ENCODE data around the gene SIM1. TPM values are rescaled to one million over a fixed set of nuclear protein-coding genes. Genes with fewer than 3 reads are reported as not detected.

SIM1 gene
- total and polyA plus RNA-seq, 4 donors: under 0.01 TPM; not detected in 3

- no peak for TF ChIP-seq RXRA (IDR thresholded peaks at IDR 0.05)
- TF ChIP-seq JUND (IDR thresholded peaks at IDR 0.05): no peak
- TF ChIP-seq HNF4A (conservative IDR thresholded peaks at IDR 0.05): no peak
- no peak for TF ChIP-seq YY1 (IDR thresholded peaks at IDR 0.05)
- TF ChIP-seq FOXA2 (IDR thresholded peaks at IDR 0.05): no peak
Measured at GRCh38 chr6:100469101-100469859, 4.6 kb upstream of the SIM1 start (continued).

- 26% methylated on average over 6 of the region's 6 CpGs for WGBS
- peaks cover 0 to 18% (median 5%) of the 10 kb centered on the region in 4 donors for H3K9me3 ChIP-seq (ENCODE audit: control insufficient read depth in 4 of 4, low read length in 3 of 4)
- H3K27me3 ChIP-seq (ENCODE audit: control insufficient read depth in 4 of 4, insufficient read depth in 4 of 4, low read length in 3 of 4): peaks cover 15 to 51% (median 21%) of the 10 kb centered on the region in 4 donors
- H3K36me3 ChIP-seq (ENCODE audit: control insufficient read depth in 4 of 4, insufficient read depth in 3 of 4, low read depth in 1 of 4, low read length in 3 of 4): no peaks in the 10 kb centered on the region
- no peak overlapping the region for H3K4me3 ChIP-seq (ENCODE audit: low read depth in 1 of 3, low read length in 3 of 3)
- H3K9ac ChIP-seq (ENCODE audit: low read depth in 1 of 2, low read length in 2 of 2): no peak overlapping the region
- DNase-seq (ENCODE audit: low spot score): no peak
- H3K27ac ChIP-seq (ENCODE audit: low read depth in 1 of 2, low read length in 2 of 2): no peak overlapping the region
- peaks cover 3 to 19% (median 5%) of the 10 kb centered on the region in 4 donors for H3K4me1 ChIP-seq (ENCODE audit: control insufficient read depth in 4 of 4, insufficient read depth in 4 of 4, low read length in 3 of 4)
- TF ChIP-seq HNF4A (conservative IDR thresholded peaks at IDR 0.05) (no peak), GABPA (IDR thresholded peaks at IDR 0.05 in 1 of 2, conservative IDR thresholded peaks at IDR 0.05 in 1 of 2) (no peak), MAX (IDR thresholded peaks at IDR 0.05) (no peak), ZBTB33 (IDR thresholded peaks at IDR 0.05) (no peak), NR2F2 (IDR thresholded peaks at IDR 0.05) (no peak), SP1 (IDR thresholded peaks at IDR 0.05) (no peak), CTCF (IDR thresholded peaks at IDR 0.05; ENCODE audit: low read depth, low read length, missing input control) (no peak), RXRA (IDR thresholded peaks at IDR 0.05) (no peak), HNF4G (IDR thresholded peaks at IDR 0.05) (no peak), JUND (IDR thresholded peaks at IDR 0.05) (no peak), REST (IDR thresholded peaks at IDR 0.05) (no peak), TAF1 (conservative IDR thresholded peaks at IDR 0.05) (no peak), YY1 (IDR thresholded peaks at IDR 0.05) (no peak), ATF3 (IDR thresholded peaks at IDR 0.05) (no peak)
Measured at GRCh38 chr6:100468016-100468622, 3.4 kb upstream of the SIM1 start.

Data from liver (tissue), 9 donors.